ENCODE results near the gene VGLL4.

GRCh38 chr3:11637901-11638458 lies 5.7 kb downstream of the VGLL4 start:
- no peak for TF ChIP-seq RAD21 (conservative IDR thresholded peaks at IDR 0.05)
- no peak for TF ChIP-seq REST (IDR thresholded peaks at IDR 0.05; ENCODE audit: borderline replicate concordance)
- TF ChIP-seq CTCF (IDR thresholded peaks at IDR 0.05; ENCODE audit: poor library complexity, severe bottlenecking) = no peak
- no peak for TF ChIP-seq EZH2 (IDR thresholded peaks at IDR 0.05; ENCODE audit: borderline replicate concordance, insufficient read depth, low read length, poor library complexity, severe bottlenecking)
- no peak for TF ChIP-seq POLR2AphosphoS5 (IDR thresholded peaks at IDR 0.05)
- no peak for TF ChIP-seq EP300 (conservative IDR thresholded peaks at IDR 0.05; ENCODE audit: poor library complexity, severe bottlenecking)
- no peak for TF ChIP-seq TAF1 (IDR thresholded peaks at IDR 0.05; ENCODE audit: low read depth)
- TF ChIP-seq SMC3 (conservative IDR thresholded peaks at IDR 0.05; ENCODE audit: poor library complexity) = no peak
